Fibroblast of lung (primary cell): ENCODE results near the gene COL4A2. TPM values are rescaled to one million over a fixed set of nuclear protein-coding genes. Genes with fewer than 3 reads are reported as not detected.

ENCODE experiments used
- DNase-seq, 2 donors: peaks; one replicate each; pipeline versions ENCODE4 v3.0.0 to v3.0.0-alpha.2; 2010; ENCODE audit warnings: low read depth in 2 of 2
- H2AFZ ChIP-seq: 2 replicates; pipeline ENCODE4 v1.5.1; 2012; ENCODE audit warnings: low read length, control low read depth, inconsistent platforms
- H3K27ac ChIP-seq: 2 replicates; pipeline ENCODE4 v1.5.1; 2011; ENCODE audit warnings: low read length, control low read depth; ENCODE audit not compliant: insufficient read depth
- H3K27me3 ChIP-seq: 2 replicates; pipeline ENCODE4 v1.5.1; 2011; ENCODE audit warnings: mild to moderate bottlenecking, low read length; ENCODE audit not compliant: control insufficient read depth, insufficient read depth
- H3K36me3 ChIP-seq: 2 replicates; pipeline ENCODE4 v1.5.1; 2011; ENCODE audit warnings: low read length; ENCODE audit not compliant: control insufficient read depth, insufficient read depth
- H3K4me1 ChIP-seq: 2 replicates; pipeline ENCODE4 v1.5.1; 2011; ENCODE audit warnings: low read length; ENCODE audit not compliant: control insufficient read depth, insufficient read depth; ENCODE audit errors: extremely low read depth
- H3K4me2 ChIP-seq: 2 replicates; pipeline ENCODE4 v1.5.1; 2011; ENCODE audit warnings: low read length, control low read depth; ENCODE audit not compliant: insufficient read depth; ENCODE audit errors: extremely low read depth
- H3K4me3 ChIP-seq, 4 experiments: fragments of 200-600 bp in 1 of 4; sonication (generic) in 1 of 4; replicated peaks in 1 of 4; 2 replicates each; pipeline ENCODE4 v1.5.1; 2011 to 2016; ENCODE audit warnings: low read length in 4 of 4, low read depth in 3 of 4, mild to moderate bottlenecking in 3 of 4, control low read depth in 2 of 4, inconsistent platforms in 1 of 4, mixed read lengths in 1 of 4; ENCODE audit not compliant: insufficient read depth in 1 of 4; ENCODE audit errors: control extremely low read depth in 1 of 4
- H3K79me2 ChIP-seq: 2 replicates; pipeline ENCODE4 v1.5.1; 2012; ENCODE audit warnings: mild to moderate bottlenecking, low read length, inconsistent platforms; ENCODE audit not compliant: control insufficient read depth, insufficient read depth
- H3K9ac ChIP-seq: 2 replicates; pipeline ENCODE4 v1.5.1; 2011; ENCODE audit warnings: mild to moderate bottlenecking, low read length, control low read depth; ENCODE audit not compliant: insufficient read depth
- H3K9me3 ChIP-seq: 2 replicates; pipeline ENCODE4 v1.5.1; 2012; ENCODE audit warnings: low read depth, low read length; ENCODE audit not compliant: control insufficient read depth, insufficient read depth
- H4K20me1 ChIP-seq: 2 replicates; pipeline ENCODE4 v1.5.1; 2011; ENCODE audit warnings: low read length; ENCODE audit not compliant: control insufficient read depth, insufficient read depth; ENCODE audit errors: extremely low read depth
- EZH2 ChIP-seq: IDR thresholded peaks from 2 replicates; pipeline ENCODE4 v1.5.1; 2012; ENCODE audit warnings: low read length, control low read depth, mild to moderate bottlenecking; ENCODE audit errors: missing control alignments
- polyA plus RNA-seq, 2 donors: library from polyadenylated mRNA; depleted of rRNA in 1 of 2; stranded (reverse) in 1 of 2; unstranded in 1 of 2; fragments of >200 nt; gene quantifications; 2 replicates each; pipeline ENCODE4 v1.2.1, GENCODE V29; 2011 to 2012; ENCODE audit warnings: missing spikeins in 1 of 2
- total RNA-seq: library from RNA; depleted of rRNA; stranded (reverse); fragments of >200 nt; gene quantifications from 2 replicates; pipeline ENCODE4 v1.2.1, GENCODE V29; 2014
- TF ChIP-seq, protein P1 (sequence below), 2 donors: IDR thresholded peaks in 1 of 2; conservative IDR thresholded peaks in 1 of 2; 1 replicate in 1 of 2; 2 replicates in 1 of 2; pipeline ENCODE4 v1.5.1; 2011 to 2012; ENCODE audit warnings: low read length in 2 of 2, control low read depth in 1 of 2, inconsistent platforms in 1 of 2, low read depth in 1 of 2, mild to moderate bottlenecking in 1 of 2

Gene COL4A2
- total and polyA plus RNA-seq, 2 donors (not counting 1 experiment from before 2014, with no cell fraction given) = 93.1 to 463 TPM

DNA sequence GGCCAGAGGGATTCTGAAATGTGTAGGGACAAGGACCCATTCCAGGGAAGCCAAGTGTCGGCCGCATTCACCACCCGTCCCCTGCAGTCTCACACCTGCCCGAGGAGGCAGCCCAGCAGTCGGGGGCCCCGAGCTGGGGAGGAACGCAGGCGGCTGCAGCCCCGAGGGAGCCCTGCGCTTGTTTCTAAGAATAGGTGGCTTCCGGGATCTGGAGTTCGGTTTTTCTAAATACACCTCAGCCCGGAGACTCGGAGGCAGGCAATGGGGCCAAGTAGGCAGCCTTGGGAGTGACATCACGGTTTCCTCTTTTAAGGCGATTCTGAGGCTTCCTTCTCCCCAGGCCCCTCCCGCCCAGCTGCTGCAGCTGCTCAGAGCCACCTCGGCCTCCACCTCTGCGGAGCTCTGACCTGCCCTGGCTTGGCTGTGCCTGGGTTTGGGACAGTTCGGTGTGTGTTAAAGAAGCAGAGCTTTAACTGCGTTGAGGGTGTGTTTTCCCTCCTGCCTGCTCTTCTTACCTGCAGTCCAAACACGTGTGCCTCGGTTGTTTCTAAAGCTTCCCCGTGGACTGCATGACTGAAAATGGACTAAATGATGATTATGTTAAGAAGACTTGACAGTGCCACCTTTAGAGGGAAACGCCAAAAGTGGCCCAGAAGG is 80.5 kb downstream of the COL4A2 start:
- no peaks in the 10 kb centered on the region for H3K27me3 ChIP-seq
- peak overlapping the region in 1 of 4 experiments; percentile 5 for H3K4me3 ChIP-seq
- no peak for TF ChIP-seq EZH2
- TF ChIP-seq, protein P1, sequence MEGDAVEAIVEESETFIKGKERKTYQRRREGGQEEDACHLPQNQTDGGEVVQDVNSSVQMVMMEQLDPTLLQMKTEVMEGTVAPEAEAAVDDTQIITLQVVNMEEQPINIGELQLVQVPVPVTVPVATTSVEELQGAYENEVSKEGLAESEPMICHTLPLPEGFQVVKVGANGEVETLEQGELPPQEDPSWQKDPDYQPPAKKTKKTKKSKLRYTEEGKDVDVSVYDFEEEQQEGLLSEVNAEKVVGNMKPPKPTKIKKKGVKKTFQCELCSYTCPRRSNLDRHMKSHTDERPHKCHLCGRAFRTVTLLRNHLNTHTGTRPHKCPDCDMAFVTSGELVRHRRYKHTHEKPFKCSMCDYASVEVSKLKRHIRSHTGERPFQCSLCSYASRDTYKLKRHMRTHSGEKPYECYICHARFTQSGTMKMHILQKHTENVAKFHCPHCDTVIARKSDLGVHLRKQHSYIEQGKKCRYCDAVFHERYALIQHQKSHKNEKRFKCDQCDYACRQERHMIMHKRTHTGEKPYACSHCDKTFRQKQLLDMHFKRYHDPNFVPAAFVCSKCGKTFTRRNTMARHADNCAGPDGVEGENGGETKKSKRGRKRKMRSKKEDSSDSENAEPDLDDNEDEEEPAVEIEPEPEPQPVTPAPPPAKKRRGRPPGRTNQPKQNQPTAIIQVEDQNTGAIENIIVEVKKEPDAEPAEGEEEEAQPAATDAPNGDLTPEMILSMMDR (conservative IDR thresholded peaks at IDR 0.05 in 1 of 2, IDR thresholded peaks at IDR 0.05 in 1 of 2; ENCODE audit: low read depth in 1 of 2, low read length in 2 of 2) = no peak
- peaks cover 9% of the 10 kb centered on the region for H3K79me2 ChIP-seq
- no peaks in the 10 kb centered on the region for H3K36me3 ChIP-seq
- no peaks in the 10 kb centered on the region for H3K9me3 ChIP-seq
- peak in 1 of 2 donors; percentile 64 for DNase-seq
- no peaks in the 10 kb centered on the region for H4K20me1 ChIP-seq
- H3K27ac ChIP-seq = peak overlapping the region; percentile 93
- peaks cover 34% of the 10 kb centered on the region for H3K4me1 ChIP-seq
- H3K9ac ChIP-seq = peak overlapping the region; percentile 63
- no peak overlapping the region for H2AFZ ChIP-seq
- H3K4me2 ChIP-seq = peak overlapping the region; percentile 49

DNA sequence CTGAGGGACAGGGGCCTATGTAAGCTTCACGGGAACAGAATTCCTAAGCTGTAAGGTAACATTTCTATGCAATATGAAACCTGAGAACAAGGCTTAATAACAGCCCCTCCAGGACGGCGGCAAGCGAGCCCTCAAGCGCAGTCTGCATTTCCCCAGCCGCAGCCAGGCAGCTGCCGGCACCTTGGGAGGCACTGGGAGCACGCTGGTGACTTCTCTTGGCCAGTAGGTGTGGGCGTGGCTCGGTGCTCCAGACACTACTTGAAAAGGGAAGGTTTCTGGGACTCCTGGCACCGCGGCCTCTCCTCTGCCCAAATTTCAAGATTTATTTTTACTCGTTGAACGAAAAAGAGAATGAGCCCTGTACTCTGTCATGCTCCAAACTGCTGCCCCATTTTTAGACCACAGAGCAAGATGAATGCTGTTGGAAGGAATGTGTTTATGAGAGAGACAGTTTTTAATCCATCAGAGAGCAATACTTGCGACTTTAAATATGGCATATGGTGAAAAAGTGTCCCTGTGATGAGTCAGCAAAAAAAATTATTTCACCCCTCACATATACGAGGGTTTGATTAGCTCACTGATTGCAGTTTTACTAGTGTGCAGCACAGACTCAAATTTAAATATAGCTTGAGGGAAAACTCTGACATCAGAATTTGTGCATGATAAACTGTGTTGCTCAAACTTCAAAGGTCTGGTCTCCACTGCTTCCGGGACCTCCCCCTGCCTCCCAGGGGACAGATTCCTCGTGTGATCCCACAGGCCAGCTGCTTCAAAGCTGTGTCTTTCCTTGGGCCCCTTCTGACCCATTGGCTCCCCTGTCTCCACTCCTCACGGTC is 81.2 kb downstream of the COL4A2 start:
- Histone ChIP-seq H3K36me3 (no peaks in the 10 kb centered on the region), H3K79me2 (peaks cover 9% of the 10 kb centered on the region), H4K20me1 (no peaks in the 10 kb centered on the region), H3K27ac (peak overlapping the region; percentile 93), H3K4me3 (peak overlapping the region in 2 of 4 experiments; percentile 5 to 9), H3K4me2 (peak overlapping the region; percentile 49), H3K4me1 (peaks cover 37% of the 10 kb centered on the region), H3K9ac (peak overlapping the region; percentile 63), H2AFZ (no peak overlapping the region), H3K9me3 (no peaks in the 10 kb centered on the region), H3K27me3 (no peaks in the 10 kb centered on the region)
- TF ChIP-seq, protein P1 (conservative IDR thresholded peaks at IDR 0.05 in 1 of 2, IDR thresholded peaks at IDR 0.05 in 1 of 2; ENCODE audit: low read depth in 1 of 2, low read length in 2 of 2) = no peak
- TF ChIP-seq EZH2 = no peak
- peak; percentile 86 to 87 for DNase-seq

DNA sequence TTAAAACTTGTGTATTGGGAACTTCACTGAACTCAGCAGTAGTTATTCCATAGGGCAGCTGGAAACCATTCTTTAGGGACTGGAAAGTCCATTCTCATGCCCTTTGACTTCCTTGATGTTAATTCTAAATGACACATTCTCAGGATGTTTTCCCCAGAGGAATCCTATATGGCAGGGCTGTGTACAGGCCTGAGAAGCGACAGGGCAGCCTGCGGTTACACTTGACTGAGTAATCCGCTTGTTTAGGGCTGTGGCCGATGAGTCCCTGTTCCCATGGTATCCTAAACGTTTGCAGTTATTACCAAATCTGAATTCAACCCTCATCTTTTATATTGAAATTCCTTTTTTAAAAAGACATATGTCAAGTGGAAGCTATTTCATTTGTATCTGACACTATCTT is 83.5 kb downstream of the COL4A2 start:
- TF ChIP-seq EZH2 = no peak
- TF ChIP-seq, protein P1 (conservative IDR thresholded peaks at IDR 0.05 in 1 of 2, IDR thresholded peaks at IDR 0.05 in 1 of 2; ENCODE audit: low read depth in 1 of 2, low read length in 2 of 2) = no peak
- H3K27me3 ChIP-seq = no peaks in the 10 kb centered on the region
- DNase-seq = peak; percentile 95 to 96
- peak overlapping the region; percentile 20 for H3K4me2 ChIP-seq
- no peaks in the 10 kb centered on the region for H3K9me3 ChIP-seq
- no peak overlapping the region for H3K9ac ChIP-seq
- H3K36me3 ChIP-seq = no peaks in the 10 kb centered on the region
- H3K27ac ChIP-seq = peak overlapping the region; percentile 93
- peaks cover 6% of the 10 kb centered on the region for H3K79me2 ChIP-seq
- H3K4me1 ChIP-seq = peaks cover 50% of the 10 kb centered on the region
- no peaks in the 10 kb centered on the region for H4K20me1 ChIP-seq
- H2AFZ ChIP-seq = no peak overlapping the region
- H3K4me3 ChIP-seq = no peak overlapping the region
